GM18502 (cell line): Measurements from ENCODE around the gene CHST11.
A peak's percentile ranks its signal among the peaks of the same experiment; 100 is the strongest.

Experiments used
- ATAC-seq: cut with Tn5 transposase; IDR thresholded peaks from one replicate; pipeline ENCODE4 v1.9.1; 2021; ENCODE audit warnings: mild to moderate bottlenecking; ENCODE audit not compliant: unreplicated experiment, poor library complexity

Gene CHST11

DNA sequence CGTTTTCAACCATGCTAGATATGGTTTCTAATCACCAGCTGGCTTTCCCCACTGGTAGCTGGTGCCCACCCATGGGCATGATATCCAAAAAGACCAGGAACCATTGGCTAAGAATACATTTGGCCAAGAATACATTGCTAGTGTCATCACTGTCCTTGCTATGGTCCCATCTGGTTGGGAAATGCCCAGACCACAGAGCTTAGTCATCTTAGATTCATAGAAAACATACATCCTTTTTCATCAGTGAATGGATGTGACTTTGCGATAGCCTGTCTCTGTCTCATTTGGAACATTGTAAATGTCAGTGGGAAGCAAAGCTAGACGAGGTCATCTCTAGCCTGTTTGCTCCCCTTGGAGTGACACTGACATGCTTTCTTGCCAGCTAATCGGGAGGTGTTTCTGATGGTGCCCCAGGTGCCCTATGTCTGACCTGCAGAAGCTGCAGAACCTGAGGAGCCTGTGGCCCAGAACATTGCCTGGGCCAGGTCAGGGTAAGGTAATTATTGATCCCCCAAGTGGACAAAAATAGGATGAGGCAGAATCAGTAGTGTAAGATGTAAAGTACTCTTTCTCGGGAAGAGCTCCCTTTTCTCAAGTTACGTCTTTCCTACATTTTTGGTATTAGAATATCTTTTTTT, 306.5 kb downstream of the CHST11 start:
- ATAC-seq, result no peak

DNA sequence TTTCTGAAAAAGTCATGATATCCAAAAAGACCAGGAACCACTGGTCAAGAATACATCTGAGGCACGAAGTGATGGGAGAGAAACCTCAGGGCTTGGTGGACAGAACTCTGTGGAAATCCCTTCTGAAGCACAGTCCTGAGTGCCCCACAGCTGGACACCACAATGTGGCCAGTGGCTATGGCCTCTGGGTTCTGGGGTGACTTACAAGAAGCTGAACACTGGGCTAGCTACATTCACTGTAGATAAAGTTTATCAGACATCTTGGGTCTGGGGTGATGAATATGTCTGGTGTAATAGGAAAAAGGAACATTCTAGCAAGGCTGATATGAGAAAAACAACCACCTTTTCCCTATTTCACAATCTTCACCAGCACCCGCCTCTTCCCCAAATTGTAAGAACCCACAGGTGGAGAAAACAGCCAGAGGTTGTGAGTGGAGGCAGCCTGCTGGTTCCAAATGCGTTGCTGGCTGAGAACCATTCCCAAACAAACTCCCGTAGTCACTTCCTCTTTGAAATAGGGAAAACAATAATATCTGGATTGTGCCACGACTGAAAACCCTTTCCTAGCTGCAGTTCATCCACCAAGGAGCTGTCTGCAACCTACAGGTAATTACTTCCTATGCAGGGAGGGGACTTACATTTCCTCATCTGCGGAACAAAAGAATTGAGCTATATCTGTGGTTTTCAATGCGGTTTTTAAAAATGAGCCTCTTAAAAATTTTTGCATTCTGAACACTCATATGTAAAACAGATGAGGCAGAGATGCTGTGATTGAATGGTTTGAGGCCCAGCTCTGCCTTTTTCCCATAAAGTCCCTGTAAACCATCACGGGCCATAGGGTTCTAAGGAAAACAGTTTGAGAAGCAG, 307.7 kb downstream of the CHST11 start:
- no peak for ATAC-seq

DNA sequence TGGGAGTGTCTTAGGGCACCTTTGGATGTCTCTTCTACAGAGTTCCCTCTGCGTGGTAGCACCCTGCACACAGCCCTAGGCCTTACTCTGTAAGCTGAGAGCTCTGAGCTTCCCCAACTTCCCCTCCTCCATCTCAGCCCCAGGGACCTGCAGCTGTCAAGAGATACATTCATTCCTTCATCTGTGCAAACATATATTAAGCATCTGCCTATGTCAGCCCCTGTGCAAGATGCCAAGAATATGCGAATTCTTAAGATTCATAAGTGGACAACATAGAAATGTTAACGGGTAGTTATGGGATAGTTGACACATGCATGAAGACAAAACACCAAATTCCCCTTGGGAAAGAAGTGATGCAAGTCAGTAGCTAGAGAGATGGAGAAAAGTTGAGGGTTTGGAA, 310.5 kb downstream of the CHST11 start:
- ATAC-seq, result no peak

DNA sequence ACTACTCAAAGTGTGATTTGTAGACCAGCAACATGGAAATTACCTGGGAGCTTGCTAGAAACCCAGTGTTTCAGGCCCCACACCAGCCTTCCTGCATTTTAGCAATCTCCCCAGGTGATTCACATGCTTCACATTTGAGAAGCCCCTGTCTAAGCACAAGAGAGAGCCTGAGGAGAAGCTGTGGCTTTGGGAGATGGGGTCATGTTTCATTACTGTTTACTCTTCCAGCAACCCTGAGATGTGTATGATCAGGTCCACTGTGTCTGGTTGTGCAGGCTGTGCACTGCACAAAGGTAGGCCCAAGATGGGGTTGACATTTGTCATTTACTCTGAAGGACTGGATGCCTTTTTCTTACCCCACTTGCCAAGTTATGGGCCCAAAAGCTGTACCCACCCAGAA, 311.3 kb downstream of the CHST11 start:
- no peak for ATAC-seq

DNA sequence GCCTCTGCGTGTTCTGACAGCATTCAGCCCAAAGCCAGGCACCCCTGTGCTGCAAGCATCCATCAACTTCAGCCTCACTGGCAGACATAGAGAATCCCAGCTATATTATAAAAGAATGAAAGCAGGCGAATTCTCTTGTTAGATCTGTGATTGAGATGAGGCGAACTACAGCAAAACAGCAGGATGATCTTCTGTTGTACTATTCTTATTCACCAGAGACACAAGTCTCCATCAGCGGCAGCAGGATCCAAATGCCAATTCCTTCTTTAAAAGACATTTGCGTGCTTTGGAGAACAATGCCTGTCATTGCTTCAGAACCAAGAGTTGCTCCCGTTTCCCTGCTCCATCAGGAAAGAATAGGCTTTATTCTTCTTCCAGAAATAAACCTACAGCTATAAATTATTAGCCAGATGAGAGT, 312.4 kb downstream of the CHST11 start:
- ATAC-seq, result no peak

DNA sequence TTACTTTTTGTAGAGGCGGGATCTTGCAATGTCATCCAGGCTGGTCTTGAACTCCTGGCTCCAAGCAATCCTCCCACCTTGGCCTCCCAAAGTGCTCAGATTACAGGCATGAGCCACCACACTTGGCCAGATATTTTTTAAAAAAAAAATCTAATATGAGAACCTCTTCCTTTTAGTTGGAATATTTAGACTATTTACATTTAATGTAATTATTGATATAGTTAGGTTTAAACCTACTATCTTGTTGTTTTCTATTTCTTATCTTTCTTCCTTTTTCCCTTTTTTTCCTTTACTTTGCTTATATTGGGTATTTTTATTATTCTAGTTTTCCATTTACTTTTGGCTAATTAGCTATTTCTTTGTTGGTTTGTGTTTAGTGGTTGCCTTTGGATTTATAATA, 315.6 kb downstream of the CHST11 start:
- no peak for ATAC-seq

DNA sequence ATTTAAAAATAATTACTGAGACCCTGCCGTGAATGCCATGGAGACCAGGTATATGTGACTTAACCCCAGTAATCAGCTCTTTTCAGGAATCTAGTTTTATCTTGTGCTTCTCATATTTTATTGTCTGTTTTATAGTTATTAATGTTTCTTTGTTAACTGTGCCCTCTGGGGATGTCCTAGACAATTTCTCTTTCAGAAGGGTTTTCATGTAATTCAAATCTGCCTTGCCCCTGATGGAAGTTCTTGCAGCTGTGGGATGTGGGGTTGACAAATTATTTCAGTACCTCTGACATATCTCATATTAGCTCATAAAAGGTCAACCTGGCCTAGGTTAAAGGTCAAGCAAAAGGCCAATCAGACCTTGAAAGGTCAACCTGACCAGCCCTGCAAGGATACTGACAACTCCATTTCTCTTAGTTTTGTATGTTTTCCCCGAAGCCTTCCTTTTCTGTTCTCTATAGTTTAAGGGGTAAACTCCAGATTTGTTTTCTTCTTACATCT, 319.0 kb downstream of the CHST11 start:
- no peak for ATAC-seq

DNA sequence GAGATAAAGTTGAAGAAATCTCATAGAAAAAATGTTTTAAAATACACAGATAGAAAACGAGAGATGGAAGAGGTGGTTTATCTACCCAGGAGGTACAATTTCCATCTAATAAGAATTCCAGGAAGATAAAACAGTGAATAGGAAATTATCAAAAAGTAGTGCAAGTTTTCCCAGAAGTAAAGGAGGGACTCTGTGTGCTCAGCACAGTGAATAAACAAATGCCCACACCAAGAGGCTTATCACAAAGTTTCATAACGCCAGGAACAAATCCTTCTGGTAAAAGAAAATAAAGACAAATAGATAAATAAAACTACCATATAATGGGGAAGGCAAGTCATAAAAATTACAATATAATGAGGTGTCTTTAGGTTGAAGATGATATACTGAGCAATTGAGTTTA, 322.4 kb downstream of the CHST11 start:
- no peak for ATAC-seq

DNA sequence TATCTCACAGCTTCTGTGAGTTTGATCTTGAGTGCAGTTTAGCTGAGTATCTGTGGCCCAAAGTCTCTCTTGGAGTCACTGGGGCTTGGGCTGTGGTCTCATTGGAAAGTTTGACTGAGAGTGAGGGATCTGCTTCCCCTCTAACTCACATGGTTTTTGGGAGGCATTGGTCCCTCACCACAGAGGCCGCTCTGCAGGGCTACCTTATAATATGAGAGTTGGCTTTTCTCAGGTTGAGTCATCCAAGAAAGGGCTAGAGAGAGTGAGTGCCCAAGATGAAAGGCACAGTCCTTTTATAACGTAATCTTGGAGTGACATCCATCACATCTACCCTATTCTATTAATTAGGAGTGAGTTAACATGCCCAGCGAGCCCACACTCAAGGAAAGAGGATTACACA, 325.5 kb downstream of the CHST11 start:
- ATAC-seq, result no peak

DNA sequence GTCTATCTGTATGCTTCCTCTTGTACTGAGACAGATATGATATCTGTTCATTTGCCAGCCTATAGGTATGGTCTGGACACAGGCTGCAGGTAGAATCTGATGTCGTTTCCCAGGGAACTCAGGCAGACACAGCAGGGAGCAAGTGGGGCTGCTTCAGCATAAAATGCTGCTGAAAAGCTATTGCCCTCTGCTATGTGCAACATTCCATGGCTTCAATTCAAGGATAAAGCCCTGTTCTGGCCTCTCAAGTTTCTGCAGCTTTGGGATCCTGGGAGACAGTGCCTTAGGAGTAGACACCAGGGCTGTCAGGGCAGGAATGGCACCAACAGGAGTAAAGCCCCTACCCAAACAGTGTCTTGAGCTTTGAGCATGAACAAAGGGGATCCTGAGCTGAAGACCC, 327.8 kb downstream of the CHST11 start:
- no peak for ATAC-seq

DNA sequence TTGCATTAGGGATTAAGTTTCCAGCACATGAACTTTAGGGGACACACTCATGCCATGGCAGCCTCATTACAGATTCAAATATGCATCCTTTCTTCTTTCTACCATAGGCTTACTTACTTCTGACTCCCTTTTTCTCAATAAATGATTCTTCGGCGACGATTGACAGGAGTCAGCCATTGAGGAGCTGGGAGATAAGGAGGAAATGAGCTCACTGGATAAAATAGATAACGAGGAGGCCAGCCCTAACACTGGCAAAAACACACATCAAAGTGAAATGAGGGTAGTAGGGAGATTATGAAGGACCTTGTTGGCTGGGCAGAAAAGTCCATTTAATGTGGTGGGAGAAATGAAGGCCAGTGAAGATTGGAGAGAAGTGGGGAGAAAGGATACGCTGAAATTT, 329.1 kb downstream of the CHST11 start:
- ATAC-seq, result no peak

DNA sequence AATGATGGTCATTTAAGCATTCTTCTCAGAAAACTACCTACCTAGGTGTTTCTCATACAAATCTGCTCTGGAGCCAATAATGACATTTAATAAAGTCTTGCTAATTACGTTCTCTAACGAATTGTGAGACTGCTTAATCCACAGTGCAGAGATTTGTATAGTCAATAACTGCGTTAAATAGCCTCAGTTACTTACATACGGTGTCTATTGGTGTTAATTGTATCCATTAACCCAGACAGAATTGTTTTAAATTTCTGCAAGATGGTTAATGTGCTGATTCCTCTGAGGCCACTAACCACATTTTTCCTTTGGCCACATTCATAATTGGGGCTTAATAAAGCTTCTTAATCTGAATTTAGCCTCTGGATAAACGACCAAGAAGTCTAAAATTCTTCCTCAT, 329.6 kb downstream of the CHST11 start:
- no peak for ATAC-seq

DNA sequence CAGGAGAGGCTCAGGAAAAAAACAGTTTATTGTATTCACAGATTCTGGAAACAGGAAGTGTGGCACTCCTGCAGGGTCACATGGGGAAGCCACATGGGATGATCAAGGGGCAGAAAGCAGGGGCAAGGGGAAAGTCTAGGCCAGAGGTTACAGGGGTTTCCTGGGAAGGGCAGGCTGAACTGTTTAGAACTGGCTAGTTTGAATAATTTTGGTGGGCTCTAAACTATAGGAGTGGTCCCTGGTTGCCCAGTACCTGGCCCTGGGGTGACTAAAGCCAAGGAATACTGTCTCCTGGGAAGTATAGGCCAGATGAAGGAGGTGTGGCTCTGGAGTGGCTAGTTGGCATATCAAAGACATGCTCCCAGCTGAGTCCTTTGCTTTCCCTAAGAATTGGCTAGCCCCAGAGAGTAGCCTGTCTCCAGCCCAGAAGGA, 332.1 kb downstream of the CHST11 start:
- ATAC-seq, result no peak

DNA sequence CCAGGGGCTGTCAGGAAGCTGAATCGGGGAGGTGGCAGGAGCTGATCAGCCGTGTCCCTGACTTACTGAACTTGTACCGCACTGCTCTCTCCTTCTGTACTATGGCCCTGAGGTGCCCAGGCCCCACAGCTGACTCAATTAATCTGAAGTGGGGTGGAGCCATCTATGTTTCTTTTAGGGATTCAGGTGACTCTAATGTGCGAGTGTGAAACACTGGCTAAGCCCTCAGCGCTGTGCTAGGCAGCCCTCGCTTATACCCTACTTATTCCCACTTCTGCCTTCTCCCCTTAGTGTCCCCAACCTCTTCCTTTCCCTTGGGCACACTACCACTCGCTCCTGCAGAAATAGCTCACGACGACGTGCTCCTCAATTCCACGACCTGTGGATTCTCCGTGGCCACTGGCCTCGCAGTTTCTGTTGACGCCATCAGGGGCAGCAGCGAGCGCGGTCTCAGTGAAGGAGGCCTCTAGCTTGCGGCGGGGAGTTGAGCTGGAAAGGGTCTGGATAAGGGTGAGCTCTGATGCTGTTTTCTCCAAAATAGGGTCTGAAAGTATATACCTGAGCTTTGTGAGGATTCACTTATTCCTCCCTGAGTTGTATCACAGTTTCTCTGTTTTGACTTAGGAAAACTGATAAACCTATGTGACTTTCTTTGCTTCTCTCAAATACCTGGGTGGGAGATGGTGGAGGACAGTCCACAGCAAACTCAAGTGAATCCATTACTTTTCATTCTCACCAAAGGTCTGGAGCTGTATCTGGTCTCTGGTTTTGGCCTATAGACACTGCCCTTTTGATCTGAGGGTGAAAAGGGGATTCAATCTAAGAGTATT, 333.8 kb downstream of the CHST11 start:
- peak; percentile 45 for ATAC-seq

DNA sequence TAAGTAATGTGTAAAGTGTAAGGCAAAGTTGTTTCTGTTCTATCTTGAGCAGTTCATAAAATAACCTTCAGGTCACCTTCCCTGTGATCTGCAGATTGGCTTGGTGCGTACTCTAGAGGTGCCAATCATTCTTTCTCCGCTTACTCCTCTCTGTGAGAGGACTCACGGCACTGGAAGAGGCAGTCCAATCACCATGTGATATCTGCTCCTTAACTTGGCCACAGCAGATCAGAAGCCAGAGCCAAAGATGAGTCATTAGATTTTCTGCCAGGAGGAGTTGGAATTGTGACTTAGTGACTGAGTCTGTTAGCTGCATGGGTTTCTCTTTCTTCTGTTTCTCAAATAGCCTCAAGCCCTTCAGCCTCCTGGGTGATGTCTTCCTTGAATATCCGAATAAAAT, 335.8 kb downstream of the CHST11 start:
- no peak for ATAC-seq

DNA sequence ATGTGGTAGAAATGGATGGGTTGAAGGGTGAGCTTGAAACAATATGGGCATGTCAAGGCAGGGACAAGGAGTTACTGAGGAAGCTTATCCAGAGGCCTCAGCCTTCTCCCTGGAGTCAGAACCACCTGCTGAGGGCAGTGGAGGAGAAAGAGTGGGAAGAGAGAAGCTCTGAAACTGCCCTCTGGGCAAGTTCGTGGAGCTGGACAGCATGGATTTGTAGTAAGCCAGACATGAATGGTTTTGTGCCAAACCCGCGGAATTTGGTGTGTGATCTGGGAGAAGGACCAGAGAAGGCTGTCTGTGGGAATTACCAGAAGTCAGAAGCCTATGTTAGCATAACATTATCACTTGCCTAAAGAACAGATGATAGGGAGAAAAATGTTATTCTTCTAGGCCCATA, 336.5 kb downstream of the CHST11 start:
- no peak for ATAC-seq

DNA sequence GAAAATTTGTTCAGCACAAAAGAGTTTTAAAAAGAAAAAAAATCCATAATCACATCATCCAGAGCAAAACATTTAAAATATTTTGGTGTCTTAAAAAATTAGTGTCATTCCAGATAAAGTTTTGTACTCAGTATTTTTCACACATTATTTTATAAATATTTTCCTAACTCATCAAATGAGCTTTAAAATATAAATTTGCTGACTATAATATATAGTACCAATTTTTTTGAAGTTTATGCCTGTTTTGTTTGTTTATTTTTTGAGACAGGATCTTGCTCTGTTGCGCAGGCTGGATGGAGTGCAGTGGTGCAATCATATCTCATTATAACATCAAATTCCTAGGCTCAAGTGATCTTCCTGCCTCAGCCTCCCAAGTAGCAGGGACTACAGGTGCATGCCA, 337.2 kb downstream of the CHST11 start:
- no peak for ATAC-seq

DNA sequence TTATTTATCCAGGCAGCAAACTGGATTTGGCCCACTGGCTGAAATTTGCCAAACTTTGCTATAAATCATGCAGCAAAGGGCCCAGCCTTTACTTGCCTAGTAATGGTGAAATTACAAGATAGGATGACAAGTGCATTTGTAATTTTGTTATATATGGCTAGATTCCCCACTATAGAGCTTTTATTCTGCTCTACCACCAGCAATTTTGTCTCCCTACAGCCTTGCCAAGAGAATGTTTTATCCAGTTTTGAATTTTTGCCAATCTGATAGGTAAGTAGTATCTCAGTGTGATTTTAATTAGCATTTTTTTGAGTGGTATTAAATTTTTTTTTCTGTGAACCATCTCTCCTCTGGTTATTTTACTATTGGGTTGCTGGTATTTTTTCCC, 339.7 kb downstream of the CHST11 start:
- ATAC-seq, result no peak

DNA sequence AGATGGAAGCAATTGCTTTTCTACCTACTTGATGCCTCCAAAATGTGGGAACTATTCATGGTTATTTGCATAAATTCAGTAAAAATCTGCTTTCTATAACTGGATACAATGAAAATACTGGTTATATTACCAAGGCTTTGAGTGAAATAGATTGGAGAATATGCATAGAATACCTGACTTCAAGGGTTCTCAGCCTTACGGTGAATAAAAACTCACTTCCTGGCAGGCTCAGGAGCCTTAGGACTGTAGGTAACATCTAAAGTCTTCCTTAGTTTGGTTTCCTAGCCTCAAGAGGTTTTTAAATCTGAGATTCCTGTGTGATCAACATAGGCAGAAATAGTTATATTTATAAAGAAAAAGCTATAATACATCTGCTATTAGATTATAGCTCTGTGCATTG, 342.7 kb downstream of the CHST11 start:
- ATAC-seq, result no peak

DNA sequence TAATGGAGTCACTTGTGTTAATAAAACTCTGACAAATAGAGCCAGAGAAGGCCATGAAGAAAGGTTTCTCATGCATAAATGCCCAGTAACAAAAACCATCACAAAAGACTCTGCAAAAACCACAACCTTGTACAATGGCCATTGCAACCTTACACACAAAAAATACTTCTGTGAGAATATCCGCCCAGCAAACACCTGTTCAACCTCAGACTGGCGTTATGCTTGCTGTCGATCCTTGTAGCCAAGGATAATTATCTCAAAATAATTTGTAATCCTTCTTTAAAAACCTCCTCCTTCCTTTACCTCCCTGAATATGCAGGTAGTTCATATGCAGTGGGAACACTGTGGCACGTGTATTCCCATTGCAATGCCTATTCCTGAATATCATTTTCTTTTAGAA, 344.3 kb downstream of the CHST11 start:
- ATAC-seq, result no peak

DNA sequence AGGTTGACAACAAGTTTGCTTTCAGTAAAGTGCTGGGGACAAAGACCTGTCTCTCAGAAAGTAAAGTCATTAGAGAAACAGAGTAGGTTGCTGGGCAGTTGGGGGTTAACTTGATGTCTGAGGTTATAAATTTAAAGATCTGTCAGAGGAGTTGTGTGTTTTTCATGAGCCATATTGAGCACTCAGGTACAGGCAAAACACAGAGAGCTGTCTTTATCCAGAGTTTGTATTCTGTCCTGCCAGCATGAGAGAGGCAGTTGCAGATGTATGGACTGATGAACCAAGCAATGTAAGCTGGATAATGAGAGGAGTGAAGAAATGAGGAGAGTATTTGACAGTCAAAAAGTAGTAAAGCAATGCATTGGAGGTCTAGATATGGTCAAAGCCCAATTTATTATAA, 344.7 kb downstream of the CHST11 start:
- no peak for ATAC-seq
